NCI-H82 (cell line): ENCODE measurements around the gene OR2V2.
"Not testable (repeated sequence)": the region's sequence is repeated elsewhere in the genome, so short reads cannot be mapped to it uniquely, and the experiment has no call there.

Experiments
- DNase-seq: peaks from one replicate; lab custom pipeline; 2025; lab: John Stamatoyannopoulos, UW

Gene OR2V2

GRCh38 chr5:181114844-181115778, 32.3 kb upstream of the OR2V2 start:
- no peak for DNase-seq

DNA sequence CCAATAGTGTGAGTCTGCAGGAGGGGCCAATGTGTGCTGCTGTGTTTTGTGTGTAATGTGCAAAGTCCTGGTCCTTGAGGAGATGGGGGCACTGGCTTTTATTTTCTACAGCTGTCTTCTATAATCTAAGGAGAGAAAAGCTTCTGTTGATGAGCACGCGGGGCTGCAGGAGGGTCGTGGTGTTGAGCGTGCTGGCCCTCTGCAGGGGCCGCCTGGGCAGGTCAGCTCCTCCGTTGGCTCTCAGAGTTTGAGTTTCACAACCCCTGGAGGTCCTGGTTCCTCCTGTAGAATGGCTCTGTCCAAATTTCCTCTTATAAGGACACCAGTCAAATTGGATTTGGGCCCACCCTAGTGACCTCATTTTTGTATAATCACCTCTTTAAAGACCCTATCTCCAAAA, 29.0 kb upstream of the OR2V2 start:
- no peak for DNase-seq

DNA sequence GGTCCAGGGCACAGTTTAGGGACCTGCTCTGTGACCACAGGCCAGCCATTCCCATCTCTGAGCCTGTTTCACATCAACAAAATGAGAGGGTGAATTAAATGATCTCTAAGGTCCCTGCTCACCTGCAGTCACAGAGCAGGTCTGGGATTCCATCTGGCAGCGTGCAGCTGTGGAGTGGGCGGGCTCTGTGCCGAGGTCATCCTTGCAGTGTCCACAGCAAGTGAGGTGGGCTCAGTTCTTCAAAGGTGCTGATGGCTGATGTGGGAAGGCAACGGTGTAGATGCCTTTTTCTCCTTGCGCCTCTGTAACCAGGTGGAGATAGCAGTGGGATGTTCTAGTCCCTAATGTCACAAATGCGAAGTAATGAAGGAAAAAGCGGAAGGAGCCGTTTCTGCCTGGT, 28.3 kb upstream of the OR2V2 start:
- DNase-seq, result no peak

GRCh38 chr5:181120306-181120705, 27.1 kb upstream of the OR2V2 start:
- no peak for DNase-seq

- DNase-seq, result no peak
Observed at GRCh38 chr5:181120761-181121160, 26.6 kb upstream of the OR2V2 start.

DNA sequence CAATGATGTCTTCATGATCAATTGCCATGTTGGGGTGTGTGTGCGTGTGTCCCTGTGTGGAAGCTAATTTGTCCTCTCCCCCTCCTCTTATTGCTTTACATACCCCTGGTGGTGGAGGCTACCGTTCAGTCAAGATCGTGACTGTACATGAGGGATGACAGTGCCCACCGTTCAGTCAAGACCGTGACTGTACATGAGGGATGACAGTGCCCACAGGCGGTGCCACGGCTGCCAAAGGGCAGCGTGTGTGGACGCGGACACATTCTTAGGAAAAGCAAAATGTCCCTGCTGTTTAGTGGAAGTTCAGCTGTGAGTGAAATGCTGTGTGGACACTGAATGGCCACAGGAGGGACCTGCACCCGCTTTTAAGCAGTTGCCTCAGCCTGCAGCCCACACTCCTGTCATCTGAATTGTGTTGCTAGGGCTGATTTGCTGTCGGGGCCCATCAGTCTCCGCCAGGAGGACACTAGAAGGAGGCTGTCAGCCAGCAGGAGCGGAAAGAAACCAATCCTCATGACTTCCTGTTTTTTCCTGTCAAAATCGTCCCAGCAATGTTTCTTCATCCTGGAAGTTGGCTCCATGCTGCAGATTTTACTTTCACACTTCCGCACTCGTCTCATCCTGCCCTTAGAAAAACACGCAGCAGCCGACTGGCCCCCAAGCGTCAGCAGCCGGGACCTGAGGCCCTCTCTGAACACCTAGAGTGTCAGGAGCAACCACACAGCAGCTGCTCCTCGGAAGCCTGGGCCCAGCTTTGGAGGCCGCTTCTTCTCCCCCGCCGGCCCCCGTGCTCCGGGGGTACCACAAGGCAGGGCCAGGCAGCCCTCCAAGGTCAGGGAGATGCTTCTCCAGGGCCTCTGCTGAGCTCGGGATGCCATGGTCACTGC, 25.5 kb upstream of the OR2V2 start:
- DNase-seq, result no peak

DNA sequence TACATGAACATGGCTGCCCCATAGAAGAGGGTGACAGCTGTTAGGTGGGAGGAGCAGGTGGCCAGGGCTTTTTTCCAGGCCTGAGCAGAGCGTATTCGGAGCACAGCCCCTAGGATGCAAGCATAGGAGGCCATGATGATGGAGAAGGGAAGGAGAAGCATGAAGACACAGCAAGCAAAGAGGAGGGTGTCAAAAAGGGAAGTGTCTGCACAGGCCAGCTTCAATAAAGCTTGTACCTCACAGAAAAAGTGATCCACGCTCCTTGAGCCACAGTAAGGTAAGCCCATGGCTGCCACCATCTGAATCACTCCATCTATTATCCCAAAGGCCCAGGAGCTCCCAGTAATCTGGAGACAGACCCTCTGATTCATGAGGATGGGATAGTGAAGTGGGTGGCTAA, 22.9 kb upstream of the OR2V2 start:
- DNase-seq, result no peak

DNA sequence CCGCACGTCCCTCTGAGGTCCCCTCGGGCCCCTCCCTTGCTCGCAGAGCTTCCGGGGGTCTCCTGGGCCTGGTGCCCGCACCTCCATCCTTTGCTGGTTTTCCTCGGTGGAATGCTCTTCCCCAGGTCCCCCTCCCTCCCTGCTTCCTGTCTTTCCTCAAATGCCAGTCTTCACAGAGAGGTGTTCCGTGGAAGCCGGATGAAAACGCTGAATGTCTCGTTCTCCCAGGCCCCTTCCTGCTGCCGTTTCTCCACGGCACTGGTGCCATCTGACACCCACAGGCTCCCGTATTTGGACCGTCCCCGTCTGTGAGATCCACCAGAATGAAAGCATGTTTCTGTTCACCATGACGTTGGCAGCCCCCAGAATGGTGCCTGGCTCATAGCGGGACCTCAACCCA, 20.5 kb upstream of the OR2V2 start:
- no peak for DNase-seq

GRCh38 chr5:181127456-181127855, 19.9 kb upstream of the OR2V2 start:
- no peak for DNase-seq

GRCh38 chr5:181127907-181128626, 19.3 kb upstream of the OR2V2 start:
- DNase-seq, result no peak

DNA sequence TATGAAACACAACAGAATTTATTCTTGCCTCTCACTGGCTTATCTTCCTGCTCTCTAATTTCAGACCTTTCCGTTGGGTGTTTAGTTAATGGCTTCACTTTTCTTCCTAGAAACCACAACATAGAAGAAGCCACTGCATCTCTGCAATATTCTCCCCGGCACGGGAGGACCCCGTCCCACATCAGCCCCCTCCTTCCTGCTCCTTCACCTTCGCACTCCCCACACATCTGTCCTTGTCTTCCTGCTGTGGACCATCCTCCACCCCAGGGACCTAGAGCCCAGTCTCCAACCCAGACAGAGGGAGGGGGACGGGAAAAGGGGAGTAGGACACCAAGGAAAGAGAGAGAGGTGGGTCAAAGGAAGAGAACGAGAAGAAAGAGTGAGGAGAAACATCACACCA, 17.8 kb upstream of the OR2V2 start:
- DNase-seq, result no peak

DNA sequence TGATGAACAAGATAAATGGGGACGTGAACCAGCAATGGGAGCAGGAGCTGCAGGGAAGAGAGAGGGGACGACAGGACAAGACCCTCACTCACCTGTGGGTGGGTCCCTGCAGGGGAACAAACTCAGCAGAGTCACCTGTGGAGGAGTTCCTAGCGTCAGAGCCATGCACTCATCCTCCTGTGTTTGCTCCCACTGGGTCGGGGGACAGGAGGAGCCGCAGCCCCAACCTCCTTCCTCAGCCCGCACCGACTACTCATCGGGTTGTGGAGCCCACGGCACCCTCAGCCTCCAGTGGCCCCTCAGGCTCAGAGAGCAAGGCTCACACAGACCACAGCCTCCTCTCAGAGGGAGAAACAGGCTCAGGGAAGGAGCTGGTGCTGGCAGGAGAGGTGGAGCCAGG, 17.3 kb upstream of the OR2V2 start:
- DNase-seq, result not testable (repeated sequence)

GRCh38 chr5:181130832-181131496, 16.4 kb upstream of the OR2V2 start, which contains the start of gene OR2V1:
Gene OR2V1, minus strand, starts transcription at chr5:181131169. Its CDS starts 5,865 bp downstream, at chr5:181125304.
- no peak for DNase-seq

GRCh38 chr5:181131514-181131913, 15.9 kb upstream of the OR2V2 start:
- DNase-seq, result no peak

GRCh38 chr5:181133083-181133482, 14.3 kb upstream of the OR2V2 start:
- no peak for DNase-seq

- peak; percentile 4 for DNase-seq
Observed at GRCh38 chr5:181133610-181134231, 13.7 kb upstream of the OR2V2 start.

GRCh38 chr5:181134259-181134658, 13.1 kb upstream of the OR2V2 start:
- no peak for DNase-seq

- DNase-seq, result no peak
Observed at GRCh38 chr5:181136361-181136955, 10.9 kb upstream of the OR2V2 start.

DNA sequence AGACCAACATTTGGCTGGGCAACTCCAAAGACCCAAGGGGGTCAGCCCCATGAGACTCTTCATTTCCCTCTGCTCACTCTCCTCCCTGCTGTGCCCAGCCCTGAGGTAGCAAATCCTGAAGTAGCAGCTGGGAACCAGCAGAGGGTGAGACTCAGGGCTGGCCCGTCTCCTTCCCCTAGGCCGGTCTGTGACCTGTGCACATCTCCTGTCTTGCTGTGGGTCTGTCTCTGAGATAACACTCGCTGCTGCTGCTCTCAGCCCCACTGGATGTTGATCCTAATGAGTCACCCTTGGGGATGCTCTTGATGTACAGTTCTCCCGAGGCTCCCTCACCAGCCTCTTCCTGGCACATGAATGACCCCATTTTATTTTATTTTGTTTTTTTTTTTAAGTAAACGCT, 9.1 kb upstream of the OR2V2 start:
- no peak for DNase-seq

DNA sequence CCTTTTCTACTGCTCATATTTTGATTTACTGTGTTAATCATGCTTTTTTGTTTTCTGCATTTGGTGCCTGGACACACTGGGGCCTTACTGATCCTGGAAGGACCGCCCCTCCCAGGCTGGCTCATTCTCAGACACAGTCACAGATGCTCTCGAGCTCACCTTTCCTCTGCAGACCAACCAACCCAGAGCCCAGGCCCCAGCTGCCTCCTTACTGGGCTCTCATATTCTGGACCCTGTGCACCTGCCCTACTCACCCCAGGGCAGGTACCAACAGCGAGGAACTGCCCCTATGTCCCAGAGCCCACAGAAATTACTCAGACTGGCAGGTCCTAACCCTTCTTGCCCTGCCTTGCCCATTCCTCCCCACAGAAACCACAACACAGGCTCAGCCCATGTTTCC, 6.6 kb upstream of the OR2V2 start:
- no peak for DNase-seq

- no peak for DNase-seq
Observed at GRCh38 chr5:181142054-181142453, 5.3 kb upstream of the OR2V2 start.
